Raji (cell line): ENCODE data around the gene FEN1.
A peak's percentile ranks its signal among the peaks of the same experiment; 100 is the strongest.

Source experiments
- POLR2A ChIP-seq: IDR thresholded peaks from 2 replicates; pipeline ENCODE4 v1.6.1; 2011; ENCODE audit warnings: low read depth, low read length, control low read depth; ENCODE audit not compliant: insufficient read depth

FEN1 gene

DNA sequence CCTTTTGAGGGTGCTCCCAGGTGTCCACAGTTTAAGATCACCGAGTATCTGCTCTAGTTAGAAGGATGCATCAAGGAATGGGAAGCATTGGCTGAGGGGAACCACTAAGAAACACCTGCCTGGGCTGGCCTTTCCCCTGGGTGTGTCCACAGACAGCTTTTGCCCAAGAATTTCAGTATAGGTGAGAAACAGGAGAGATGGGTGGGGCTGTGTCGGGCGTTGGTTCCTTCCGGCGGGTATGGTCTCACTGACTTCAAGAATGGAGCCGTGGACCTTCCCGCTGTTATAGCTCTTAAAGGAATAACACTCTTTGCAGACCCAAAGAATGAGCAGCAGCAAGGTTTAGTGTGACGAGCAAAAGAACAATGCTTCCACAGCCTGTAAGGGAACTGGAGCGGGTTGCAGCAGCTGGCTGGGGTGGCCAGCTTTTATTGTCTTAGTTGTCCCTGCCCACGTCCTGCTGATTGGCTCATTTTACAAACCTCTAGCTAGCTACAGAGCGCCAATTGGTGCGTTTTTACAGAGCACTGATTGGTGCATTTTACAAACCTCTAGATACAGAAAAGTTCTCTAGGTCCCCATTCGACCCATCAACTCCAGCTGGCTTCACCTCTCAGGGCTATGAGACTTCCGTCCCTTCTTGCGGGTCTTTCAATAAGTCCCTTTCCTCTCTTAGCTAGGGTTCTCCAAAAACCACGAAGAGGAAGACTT, 21.7 kb downstream of the FEN1 start:
- no peak for TF ChIP-seq POLR2A

DNA sequence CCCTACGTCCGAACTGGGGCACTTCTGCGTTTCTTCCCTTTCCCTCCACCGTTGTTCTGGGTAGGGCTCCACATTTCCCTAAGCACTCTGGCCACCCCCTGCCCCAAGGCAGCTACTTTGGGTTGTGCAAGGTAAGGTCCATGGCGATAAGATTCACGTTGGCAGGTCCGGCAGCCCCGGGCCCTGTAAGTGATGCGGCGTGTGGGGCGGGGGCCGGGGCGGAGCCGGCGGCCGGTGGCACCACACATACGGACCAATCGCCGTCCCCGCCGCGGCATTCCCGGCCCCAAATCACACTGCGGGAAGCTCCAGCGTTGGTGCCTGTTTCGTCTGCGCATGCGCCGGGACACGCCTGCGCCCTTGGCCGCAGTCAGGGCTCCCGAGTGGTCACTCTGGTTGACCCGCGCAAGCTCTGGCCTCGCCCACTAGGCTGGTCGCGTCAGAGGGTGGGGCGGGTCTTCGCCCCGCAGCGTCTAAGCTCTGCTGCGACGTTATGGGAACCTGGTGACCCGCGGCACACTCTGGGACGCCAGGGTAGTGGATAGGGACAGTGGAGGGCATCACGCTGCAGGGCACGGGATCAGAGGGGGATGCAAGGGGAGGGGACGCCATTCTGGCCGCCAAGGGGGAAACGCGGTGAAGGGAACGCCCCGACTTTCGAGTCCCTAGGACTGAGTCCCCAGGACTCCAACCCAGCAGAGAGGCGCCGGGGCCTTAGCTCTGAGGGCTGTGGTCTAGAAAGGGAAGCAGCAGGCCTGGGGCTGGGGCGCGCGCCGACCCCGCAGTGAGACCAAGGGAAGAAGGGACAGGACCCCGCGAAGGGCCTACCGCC, 22.5 kb downstream of the FEN1 start:
- 0 out of 2 replicates have a peak, but pooled peaks have one; percentile 1 for TF ChIP-seq POLR2A

DNA sequence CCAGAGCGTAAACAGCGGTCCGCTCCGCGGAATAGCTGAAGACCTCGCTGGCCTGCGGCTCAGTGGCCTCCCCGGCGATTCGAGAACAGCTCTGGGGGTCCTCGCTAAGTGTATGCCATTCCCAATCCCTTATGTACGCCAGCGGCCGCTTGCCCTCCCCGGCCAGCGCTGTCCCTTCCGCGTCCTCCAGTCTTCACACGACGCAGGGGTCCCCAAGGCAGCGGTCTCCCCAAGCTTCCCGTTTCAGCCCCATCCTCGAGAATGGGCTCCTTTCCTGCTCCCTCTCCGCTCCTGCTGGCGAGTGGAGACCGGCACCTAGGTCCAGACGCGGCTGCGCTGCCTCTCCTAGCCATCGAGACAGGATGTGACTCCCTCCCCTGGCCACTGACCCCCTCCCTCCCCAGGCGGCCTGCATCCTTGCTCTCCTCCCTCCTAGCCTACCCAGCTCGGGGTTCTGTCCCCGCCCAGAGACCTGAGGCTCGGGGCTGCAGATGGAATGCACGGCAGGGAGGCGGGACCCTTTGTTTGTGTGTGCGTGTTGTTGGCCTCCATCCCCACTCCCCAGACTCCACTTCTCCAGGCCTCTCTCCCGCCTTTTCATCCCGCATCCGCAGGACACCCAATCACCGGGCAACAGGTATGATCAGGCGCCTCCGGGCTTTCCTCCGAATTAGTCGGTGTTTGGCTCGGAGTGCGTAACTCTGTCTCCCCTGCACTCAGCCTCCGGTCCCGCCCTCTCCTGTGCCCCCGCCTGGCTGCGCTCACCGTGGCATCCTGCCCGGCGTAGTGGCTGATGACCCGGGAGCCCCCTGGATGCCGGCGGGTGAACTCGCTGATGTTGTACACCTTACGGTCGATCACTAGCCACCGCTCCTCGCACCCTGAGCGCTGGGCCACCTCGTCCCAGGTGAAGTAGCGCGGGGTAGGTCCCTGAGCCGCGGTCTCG, 23.4 kb downstream of the FEN1 start:
- no peak; the same call in 1 of the 2 replicates for TF ChIP-seq POLR2A

DNA sequence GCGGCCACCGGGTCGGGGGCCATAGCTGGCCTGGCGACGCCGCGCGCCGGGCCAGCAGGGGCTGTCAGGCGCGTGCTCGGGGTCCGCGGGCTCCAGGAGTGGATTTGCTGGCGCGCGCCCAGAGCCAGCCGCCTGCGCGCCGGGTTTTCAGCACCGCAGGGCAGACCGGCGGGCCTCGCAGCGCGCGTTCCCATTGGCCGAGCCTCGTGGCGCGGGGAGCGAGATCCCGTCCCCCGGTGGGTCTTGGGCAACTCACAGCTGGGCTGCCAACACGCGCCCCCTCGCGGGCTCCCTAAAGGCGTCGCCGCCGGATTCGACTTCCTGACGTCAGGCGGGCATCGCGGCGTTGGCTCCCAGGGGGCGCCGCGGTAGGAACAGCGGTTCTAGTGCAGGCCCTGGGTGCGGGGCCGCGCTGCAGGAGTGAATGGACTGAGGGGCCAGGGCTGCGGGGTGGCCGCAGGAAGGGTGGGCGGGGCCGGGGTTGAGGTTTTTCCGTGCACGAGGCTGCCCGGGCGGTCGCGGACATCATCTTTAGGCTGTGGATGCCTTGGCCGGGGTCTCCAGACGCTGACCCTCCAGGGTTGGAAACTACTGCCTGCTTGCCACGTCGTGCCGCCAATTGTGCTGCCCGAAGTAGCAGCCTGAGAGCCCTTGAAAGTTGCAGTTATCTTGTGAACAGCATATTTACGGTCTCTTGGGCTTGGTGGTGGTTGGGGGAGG, 24.2 kb downstream of the FEN1 start, which contains the start of gene FADS1:
Gene FADS1 (minus strand): TSS at position 268 of the 720 bp plus-strand sequence. CDS start 74 bp downstream, at position 194.
- TF ChIP-seq POLR2A, result no peak

DNA sequence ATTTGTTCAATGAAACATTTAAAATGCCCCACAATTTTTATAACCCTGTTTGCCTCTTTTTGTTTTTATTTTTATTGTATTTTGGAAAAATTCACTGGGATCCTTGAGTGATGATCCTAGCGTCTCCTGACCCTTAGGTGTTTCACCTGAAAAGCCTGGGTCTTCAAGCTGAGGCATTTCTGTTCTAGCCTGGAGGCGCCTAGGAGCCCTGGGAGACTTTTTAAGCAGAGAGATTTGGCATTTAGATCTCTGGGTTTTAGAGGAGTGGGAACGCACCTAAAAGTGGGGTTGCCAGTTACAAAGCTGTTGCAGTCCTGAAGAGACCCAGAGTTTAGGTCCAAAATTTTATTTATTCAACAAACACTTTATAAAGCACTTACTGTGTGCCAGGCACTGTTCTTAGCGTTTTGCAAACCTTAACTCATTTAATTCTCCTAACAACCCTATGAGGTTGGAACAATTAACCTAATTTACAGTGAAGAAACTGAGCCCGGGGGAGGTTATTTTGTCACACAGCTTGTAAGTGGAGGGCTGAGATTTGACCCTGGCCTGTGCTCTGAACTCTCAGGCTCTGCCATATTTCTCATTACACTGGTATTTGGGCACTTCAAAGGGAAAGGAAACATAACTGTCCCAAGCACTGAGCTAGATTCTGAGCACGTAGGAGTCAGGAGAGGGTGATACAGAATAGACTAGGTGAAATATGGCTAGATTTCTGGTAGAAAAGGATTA, 24.9 kb downstream of the FEN1 start:
- no peak for TF ChIP-seq POLR2A

DNA sequence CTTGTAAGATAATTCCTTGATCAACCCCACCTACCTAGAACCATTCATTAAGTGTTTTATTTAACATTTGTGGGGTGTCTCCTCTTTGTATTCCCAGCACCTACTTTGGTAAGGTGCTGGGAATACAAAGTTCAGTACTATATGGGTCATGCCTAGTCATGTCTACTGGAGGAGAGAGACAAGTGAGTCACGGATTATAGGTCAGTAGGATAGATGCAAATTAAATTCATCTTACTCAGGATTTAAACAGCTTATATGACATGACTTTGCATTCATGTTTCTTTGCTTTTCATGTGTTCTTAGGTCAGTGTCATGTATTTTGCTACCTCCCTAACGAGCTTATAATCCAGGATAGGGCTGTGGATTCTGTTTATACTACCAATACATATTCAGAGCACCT, 27.5 kb downstream of the FEN1 start:
- no peak for TF ChIP-seq POLR2A

DNA sequence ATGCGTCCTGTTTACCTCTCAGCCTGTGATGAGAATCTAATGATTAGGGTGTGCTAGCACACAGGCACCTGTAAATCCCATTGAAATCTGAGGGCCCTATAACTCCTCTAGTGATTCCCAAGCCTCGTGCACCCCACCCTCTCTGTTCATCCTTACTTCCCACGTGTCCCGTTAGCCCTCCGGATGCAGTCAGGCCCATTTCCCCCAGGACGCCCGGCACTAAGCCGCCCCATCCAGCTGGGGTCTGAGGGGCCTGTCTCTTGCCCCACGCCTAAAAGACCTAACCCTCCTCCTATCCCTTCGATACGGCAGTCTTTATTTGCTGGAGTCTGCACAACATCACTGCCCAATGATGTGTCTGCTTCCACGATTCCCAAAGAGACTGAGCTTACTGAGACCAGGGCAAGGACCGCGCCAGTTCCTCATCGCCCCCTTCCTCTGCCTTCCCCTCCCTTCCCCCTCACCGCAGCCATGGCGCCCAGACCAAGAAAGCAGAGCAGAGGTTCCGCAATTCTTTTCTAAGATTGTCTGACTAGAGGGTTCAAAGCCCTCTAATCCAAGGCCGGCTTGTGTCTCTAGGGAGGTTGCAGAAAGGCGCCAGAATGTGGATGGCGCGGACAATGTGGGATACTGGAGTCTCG, 34.3 kb downstream of the FEN1 start:
- no peak for TF ChIP-seq POLR2A

DNA sequence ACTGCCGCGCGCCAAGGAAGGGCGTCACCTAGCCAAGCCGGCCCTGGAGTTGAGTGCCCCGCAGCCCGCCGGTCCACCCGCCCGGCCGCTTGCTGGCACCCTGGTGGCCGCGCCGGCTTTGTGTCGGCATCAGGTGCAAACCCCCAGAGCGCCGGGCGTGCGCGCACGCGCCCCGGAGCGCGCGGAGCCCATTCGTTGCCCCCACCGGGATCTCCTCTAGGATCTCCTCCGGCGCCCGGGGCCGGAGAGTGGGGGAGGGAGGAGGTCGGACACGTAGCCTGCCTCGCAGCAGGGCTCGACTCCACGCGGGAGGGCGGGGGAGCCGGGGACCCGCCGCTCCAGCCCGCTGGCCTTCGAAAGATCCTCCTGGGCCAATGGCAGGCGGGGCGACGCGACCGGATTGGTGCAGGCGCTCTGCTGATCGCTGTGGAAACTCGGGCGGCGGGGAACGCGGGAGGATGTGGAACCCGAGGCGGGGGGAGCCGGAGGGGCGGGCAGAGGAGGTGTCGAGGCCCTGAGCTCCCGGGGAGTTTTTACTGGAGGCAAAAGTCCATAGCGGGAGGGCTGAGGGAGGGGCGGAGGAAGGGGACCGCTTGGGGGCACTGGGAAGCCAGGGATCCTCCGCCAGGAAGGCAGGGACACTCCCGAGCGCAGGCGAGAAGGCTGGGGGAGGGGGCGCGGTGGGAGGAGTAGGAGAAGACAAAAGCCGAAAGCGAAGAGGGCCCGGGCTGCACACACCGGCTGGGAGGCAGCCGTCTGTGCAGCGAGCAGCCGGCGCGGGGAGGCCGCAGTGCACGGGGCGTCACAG, 35.1 kb downstream of the FEN1 start, which contains the start of gene FADS2:
Gene FADS2 (plus strand): TSS at position 730 of the 808 bp plus-strand sequence. CDS start 91 bp downstream, outside the sequence.
- TF ChIP-seq POLR2A, result no peak

DNA sequence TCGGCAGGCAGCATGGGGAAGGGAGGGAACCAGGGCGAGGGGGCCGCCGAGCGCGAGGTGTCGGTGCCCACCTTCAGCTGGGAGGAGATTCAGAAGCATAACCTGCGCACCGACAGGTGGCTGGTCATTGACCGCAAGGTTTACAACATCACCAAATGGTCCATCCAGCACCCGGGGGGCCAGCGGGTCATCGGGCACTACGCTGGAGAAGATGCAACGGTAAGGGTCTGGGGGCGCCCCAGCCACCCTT, 35.6 kb downstream of the FEN1 start:
- no peak for TF ChIP-seq POLR2A

DNA sequence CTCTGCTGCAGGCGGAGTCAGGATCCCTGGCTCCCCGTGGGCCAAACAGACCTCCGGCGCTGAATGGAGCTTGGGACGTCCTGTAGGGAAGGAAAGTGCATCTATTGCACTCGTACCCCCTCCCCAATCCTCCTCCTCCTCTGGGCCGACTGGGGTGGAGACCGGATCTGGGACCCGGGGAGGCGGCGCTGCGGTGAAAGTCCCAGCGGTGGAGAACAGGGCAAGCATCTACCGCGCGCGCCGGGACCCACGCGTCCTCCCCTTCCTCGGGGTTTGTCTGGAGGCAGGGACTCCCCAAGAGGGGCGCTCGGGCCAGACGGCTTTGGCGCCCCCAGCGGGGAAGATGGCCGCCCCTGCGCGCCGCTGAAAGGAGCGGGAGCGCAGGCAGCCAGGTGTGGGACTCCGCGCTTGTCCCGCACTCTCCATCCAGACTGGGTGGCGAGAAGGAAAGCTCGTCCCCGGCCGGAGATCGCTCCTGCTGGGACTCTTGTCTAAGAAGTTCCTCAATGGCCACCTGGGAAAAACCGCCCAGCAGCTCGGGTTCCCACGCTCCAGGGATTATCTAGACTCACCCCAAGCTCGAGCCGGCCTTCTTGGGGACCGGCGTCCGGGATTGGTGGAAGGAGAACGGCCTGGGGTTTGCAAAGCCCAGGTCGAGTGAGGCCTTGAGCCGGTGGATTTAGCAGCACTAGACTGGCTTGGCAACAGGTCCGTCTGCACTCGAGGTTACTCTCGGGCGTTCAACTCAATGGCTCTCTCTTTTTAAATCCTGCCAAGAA, 36.1 kb downstream of the FEN1 start:
- TF ChIP-seq POLR2A, result no peak

DNA sequence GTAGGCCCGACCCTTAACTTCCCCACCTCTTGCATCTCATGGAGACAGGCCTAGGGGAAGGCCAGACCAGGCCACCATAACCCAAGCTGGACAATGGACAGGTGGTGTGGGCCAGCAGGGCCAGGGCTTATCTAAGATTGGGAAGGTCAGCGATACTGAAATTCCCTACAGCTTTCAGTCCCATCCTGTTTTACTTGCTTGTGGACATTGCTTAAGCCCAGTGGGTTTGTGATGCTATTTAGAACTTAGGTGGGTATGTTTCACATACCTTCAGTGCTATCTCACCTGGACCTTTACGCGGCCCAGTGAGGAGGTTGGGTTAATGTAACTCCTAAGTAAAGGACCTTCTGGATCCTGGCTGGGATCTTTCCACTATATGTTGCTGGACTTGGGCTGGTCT, 37.1 kb downstream of the FEN1 start:
- TF ChIP-seq POLR2A, result no peak

DNA sequence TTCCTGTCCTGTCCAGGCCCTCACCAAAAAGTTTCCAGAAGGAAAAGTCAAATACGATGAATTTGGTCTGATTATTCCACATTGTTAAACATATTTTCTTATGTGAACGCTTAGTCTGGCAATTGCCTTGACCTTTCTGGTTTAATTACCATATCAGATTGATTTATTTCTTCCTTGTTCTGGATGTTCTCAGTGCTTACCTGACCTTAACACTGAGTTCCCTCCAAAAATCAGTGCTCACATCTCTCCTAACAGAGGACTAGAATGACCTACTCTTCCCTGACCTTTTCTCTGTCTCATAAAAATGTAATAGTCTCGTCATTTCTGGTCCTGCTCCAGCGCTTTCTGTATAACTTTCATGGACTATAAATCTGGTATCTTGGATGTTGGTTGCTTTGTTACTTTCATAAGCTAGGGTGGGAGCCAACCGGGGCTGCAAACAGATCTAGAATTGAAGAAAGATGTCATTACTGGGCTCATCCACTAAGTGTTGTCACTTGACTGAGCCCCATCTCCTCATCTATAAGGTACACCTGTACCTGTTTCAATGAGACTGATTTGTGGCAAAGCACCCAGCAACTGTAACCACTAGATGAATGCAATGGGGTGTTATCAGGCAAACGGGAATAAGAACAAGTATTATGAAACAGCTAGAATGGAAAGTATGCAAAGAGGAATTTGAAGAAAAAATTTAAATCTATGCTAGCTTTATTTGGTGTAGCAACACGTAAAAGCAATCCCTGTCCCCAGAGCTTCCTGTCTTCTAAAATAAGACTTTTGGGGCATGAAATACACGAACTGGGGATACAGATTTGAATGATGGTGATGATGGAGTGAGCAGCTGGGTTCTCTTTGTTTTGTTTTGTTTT, 37.8 kb downstream of the FEN1 start:
- no peak for TF ChIP-seq POLR2A
